ENCODE data around the gene GAREM2.

DNA sequence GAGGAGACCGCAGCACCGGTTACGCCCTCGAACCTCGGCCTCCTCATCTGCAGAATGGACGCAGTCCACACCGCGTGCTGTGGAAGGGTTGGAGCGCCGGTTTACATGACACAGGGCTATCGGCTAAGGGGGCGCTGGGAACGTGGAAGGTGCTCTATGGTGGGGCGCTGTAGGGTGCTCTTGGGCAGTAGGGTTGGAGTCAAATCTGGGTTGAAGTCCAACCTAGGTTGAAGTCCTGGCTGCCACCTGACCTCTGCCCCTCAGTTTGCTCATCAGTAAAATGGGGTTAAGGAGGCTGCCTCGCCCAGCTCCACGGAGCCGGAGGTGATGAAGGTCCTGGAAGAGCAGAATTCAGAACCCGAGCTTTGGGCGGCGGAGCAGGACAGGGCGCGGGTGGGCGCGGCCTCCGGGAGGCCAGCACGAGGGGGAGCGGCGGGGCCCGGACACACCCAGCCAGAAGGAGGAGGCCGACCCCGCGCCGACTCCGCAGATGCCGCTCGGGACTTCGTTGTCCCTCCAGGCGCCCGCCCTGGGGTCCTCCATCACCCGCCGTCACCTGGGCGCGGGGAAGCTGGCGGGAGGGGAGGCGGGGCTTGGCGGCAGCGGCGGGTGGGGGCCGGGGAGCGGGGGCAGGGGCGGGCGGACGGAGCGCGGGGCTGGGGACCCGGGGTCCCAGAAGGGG is 558 bp upstream of the GAREM2 start:
- TF ChIP-seq, protein P1, sequence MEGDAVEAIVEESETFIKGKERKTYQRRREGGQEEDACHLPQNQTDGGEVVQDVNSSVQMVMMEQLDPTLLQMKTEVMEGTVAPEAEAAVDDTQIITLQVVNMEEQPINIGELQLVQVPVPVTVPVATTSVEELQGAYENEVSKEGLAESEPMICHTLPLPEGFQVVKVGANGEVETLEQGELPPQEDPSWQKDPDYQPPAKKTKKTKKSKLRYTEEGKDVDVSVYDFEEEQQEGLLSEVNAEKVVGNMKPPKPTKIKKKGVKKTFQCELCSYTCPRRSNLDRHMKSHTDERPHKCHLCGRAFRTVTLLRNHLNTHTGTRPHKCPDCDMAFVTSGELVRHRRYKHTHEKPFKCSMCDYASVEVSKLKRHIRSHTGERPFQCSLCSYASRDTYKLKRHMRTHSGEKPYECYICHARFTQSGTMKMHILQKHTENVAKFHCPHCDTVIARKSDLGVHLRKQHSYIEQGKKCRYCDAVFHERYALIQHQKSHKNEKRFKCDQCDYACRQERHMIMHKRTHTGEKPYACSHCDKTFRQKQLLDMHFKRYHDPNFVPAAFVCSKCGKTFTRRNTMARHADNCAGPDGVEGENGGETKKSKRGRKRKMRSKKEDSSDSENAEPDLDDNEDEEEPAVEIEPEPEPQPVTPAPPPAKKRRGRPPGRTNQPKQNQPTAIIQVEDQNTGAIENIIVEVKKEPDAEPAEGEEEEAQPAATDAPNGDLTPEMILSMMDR (optimal IDR thresholded peaks at IDR 0.05 in 1 of 3, IDR thresholded peaks at IDR 0.05 in 1 of 3, conservative IDR thresholded peaks at IDR 0.05 in 1 of 3; ENCODE audit: extremely low read depth in 1 of 3, insufficient read depth in 2 of 3, low read length in 3 of 3): no peak
- no peak for TF ChIP-seq EZH2 (IDR thresholded peaks at IDR 0.05; ENCODE audit: low read length)
